GM21529 (cell line): ENCODE measurements around the gene TBX3.

ENCODE experiments used
- ATAC-seq: cut with Tn5 transposase; IDR thresholded peaks from one replicate; pipeline ENCODE4 v1.9.1; 2021; ENCODE audit not compliant: unreplicated experiment

Gene TBX3

DNA sequence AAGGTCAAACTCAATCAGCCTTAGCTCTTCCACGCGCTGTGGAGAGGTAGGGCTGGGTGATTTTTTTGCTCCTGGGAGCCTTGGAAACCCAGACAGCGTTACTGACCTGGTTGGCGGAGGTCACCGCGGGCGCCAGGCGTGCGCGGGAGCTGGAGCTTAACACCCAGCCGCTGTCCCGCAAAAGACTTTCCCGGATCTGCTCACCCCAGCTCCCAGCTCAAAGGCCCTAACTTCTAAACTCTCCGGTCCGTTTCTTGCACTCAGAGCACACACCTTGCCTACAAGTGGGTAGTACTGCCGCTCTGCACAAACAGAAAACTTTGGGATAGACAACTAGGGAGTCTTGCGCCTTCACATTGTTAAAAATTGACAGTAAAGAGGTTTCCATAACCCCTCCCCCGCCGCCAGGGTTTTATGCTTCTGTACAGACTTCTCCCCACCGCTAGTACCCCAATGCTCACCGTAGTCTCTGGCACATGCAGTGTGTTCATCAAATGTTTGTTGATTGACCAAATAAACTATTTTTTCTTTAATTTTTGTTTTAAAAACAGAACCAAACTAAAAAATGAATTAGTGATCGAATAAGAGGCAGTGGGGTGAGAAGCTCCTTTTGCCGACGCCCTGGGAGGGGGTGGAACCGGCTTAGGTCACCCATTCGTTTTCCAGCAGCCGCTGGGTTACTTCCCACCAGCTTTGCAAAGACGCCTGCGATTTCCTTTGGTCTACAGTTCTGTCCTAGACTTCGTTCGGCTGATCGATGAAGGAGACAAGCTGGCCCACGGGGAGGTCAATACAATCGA, 12.7 kb upstream of the TBX3 start:
- ATAC-seq, result no peak

DNA sequence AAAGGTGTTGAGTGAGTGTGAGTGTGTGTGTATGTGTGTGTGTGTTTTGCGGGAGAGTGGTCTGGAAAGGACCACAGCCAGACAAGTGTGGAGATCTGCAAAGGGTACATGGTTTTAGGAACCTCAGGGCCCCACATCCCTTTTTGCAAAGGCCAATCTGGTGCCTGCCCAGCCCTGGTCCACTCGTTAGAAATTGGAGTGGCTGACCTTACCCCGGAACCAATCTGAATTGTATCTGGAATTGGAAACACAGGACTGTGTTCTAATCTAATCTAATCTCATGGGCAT, 11.3 kb upstream of the TBX3 start:
- ATAC-seq, result no peak

DNA sequence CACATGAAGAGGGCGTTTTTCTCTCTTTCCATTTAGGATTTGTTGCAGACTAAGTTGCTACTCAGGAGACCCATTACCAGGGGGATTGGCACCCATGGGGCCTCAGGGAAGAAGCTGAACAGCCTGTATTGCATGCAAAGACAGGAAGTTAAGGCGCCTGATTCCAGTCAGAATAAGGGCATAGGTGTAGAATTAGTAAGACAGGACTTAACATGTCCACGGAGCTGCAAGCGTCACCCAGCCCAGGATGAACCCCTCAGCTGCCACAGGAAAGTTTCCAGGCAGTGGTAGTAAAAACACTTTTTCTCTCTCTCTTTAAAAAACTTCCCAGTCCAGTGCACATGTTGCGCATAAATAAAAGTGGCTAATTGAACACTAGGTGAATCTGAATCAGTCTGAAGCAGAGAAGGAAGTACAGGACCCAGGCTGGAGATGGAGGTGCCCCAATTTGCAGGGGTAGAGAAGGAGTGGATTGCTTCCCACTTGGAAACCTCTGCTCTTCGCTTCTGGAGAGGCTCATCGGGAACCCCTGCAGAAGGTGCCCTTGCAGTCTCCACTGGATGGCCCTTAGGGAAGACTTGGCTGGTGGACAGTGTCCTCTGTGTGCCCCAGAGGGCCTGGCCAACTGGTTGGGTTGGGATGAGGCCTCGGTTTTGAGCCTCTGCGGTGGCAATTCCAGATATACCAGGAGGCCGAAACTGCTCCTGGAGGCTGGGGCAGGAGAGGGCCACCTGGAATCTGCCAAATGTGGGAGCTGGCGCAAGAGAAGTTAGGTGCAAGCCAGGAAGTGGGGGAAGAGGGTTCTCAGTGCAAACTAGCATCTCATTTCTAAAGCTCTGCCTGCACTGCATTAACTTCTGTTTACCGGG, 10.7 kb upstream of the TBX3 start:
- ATAC-seq, result no peak

DNA sequence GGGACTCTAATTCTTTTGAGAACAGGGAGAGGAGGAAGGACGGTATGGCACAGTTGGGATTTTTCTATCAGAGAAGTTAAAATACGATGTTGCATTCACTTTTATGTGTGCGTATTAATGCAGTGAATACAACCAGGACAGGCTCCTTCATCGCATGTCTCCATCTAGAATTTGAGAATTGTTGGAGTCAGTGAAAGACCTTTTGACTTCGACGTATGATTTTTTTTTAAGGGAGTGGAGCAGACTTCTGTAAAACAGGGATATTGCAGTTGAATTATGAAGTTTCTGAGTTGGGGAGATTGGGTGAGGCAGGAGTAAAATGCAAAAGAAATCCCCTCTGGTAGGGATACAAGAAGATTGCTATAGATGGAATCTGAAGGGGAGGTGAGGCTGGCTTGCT, 9.6 kb upstream of the TBX3 start:
- no peak for ATAC-seq

DNA sequence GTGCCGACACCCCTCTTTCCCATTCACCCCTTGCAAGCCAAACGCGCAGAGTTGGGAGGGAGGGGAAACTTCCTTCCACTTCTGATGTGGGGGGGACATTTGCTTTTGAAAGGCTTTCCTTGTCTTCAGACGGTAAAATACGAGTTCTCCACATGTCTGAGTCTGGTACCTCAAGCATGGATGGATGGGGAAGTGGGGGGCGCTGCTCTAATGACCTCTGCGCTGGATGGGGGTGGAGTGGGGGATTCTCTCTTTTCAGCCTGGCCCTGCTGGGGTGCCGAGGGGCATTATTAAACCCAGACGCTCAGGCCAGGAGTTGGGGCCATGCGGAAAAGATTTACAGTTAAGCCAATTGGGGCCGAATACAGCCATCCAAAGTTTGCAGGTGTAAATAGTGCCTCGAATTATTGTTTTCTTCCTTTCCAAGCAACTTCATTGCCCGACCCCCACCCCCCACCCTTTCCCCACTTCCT, 9.1 kb upstream of the TBX3 start:
- no peak for ATAC-seq

DNA sequence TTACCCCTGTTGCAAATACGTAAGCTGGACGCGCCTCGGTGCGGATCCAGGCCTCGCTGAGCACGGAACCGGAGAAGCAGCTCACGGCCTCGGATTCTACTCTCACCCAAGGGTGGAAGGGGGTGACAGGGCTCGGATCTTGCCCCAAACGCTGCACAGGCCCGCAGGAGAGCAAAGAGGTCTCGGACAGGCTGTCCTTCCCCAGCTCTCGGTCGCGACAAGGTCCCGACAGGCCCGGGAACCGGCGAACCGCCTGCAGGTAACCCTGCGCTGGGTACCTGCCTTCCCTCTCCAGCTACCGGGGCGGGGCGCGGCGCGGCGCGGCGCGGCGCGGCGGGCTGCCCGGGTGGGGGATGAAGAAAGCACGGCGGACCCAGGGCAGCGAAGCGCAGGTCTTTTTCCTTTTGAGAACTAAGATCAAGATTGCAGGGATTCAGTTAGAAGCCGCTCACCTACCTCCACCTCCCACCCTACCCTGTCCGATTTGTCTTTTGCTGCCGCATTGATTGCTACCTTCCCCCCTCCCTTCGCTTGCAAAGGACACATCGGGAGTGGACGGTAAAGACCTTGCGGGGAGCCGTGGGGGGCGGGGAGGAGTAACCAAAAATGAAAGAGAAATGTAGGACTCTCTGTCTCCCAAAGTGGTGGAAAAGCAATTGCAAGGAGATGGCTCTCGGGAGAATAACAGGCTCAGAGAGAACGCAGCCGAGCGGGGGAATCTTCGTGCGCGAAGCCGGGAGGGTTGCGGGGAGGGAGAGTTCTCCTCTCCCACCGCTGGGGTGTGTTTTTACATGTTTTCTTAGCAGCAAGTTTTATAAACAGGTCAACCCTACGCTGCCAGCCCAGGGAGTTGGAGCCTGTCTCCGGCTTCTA, 8.4 kb upstream of the TBX3 start:
- ATAC-seq, result no peak

DNA sequence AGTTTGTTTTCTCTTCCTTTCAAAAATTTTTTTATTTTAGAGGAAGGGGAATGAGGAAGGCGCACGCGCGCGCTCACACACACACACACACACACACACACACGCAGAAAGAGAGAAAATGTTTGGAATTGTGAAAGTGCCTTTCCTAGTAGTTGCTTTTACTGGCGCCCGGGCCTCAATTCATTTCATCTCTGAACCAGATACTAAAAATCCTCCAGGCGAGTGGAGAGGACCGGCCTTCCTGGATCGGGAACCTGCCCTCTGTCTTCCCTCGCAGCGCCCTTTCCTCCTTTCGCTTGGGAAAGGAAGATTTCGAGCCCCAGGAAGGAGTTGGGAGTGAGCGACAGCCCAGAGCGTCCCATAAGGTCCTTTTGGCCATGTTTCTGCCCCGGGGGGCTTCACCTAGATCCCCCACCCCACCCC, 7.8 kb upstream of the TBX3 start:
- ATAC-seq, result no peak

DNA sequence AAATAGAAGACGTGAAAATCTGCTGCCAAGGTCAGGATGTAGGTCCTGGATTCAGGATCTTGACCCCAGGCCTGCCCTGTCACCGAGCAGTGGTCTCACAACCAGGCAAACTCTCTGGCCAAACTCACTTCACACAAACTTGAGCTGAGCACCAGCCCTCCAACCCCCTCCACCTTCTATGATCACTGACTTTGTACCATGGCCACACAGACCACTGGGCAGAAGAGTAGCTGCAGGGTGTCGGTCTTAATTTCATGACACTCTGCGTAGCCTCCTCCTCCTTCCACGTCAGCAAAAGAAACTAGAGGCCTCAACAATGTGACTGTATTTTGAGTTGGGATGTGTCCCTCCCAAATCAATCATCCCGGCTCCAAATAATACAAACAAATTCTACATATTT, 7.2 kb upstream of the TBX3 start:
- ATAC-seq, result no peak

DNA sequence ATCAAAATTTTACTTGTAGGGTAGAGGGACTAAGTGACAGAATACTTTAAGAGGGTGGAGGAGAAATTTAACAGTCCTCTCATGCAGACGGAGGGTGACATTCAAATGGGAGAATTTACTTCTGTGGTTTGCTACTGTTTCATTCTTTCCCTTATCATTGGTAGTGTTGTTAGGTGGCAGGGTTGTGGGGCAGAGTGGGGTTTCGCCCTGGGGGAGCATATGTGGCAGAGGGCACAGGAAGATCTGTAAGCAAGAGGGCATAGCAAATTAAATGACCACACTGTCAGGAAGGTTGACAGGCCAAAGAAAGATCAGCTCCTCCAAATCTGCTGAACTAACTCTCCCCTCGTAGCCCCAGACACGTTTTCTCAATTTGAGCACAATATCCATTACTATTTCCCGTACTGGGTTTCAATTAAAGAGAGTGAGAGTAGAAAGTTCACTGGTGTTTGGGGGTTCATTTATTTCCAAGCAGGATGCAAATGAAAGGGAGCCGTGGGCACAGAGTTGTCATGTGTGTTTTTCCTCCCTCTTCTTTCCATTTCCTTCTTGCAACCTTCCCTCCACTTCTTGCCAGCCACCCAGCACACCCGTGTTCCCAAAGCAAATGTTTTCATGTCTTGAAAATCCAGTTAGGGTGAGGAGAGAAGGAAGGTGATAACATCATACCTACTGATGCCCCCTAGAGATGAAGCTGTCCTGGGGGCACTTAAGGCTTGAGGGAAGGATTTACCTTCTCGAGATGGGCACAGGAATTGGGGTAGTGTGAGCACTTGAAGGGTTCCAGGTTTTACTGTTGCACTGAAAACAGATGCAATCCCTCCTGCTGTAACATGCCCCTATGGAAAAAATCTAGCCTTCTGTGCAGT, 6.5 kb upstream of the TBX3 start:
- ATAC-seq, result no peak

DNA sequence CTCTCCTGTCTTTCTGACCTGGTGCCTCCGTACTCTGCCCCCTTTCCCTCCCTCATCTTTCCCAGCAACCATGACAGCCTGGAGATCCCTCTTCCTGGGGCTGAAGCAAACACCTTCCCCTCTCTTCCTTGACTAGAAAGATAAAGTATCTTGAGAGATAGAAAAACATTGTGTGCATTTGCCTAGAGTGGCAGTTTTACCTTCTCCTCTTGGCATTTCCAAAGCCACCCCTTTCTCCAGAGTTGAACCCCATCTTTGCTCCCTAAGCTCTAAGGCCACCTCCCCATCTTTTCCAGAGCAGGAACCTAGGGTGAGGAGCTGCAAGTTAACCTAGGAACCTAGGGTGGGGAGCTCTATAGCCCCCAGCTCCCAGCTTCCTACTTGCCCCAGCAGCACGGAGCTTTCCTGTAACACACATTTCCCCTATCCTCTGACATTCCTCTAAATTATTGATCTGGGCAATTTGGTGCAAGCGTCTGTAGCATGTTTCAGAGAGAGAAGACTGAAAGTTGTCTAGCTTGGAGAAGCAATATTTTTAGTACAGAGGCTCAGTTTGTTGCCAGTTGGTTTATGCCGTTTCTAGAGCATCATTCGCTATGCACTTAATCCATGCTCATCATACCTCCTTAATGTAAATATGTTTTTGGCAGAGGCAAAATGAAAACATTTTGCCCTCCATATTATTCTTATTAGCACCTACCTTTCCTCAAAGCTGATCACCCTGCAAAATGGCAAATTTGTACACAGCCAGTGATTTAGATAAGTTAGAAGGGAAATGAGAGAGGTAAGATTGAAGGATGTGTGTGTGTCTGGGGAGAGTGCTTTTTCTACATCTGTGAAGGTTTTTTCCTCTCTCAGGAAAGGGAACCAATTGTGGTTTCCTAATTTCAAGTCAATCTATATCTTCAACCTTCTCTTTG, 5.4 kb upstream of the TBX3 start:
- no peak for ATAC-seq

DNA sequence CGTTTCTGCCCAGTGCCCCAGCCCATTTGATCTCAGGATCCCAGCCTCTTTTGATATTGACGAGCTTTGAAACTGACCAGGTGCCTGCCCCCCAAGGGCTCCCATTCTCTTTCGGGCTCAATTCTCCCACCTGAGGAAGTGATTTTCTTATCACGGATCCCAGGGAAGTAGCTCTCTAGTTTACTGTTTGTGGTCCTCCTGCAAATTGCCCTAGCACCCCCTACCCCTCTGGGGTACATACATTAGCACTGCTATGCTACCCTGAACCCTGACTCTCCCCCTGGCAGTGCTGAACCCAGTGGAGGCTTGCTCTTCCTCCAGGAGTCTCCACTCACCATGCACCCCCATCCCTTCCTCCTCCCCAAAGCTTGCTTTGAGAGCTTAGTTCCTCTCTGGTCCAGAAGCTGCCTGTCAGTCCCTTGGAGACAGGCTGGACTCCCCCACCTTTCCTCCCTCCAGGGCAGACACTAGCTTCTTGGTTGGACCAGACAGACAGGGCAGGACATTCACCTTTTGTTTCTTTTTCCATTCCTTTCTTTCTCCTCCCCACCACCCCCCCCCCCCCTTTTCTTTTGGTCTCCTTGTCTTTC, 4.4 kb upstream of the TBX3 start:
- ATAC-seq, result no peak

DNA sequence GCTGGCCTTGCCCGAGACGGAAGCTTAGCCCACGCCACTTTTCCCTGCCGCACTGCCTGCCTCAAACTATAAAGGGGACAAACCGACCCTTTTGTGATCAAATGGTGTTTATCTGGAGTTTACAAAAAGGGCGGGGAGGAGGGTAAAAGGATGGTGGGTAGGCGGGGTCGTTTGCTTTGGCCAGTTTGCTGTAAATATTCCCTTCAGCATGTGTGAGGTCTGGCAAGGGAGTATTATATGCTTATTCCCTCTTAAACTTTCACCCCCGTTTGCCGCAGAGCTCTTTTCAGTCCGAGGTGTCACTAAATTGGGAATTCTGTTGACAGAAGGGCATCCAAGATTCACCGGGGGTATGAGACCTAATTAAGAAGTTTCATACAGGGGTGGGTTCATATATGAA, 3.8 kb upstream of the TBX3 start:
- ATAC-seq, result no peak

DNA sequence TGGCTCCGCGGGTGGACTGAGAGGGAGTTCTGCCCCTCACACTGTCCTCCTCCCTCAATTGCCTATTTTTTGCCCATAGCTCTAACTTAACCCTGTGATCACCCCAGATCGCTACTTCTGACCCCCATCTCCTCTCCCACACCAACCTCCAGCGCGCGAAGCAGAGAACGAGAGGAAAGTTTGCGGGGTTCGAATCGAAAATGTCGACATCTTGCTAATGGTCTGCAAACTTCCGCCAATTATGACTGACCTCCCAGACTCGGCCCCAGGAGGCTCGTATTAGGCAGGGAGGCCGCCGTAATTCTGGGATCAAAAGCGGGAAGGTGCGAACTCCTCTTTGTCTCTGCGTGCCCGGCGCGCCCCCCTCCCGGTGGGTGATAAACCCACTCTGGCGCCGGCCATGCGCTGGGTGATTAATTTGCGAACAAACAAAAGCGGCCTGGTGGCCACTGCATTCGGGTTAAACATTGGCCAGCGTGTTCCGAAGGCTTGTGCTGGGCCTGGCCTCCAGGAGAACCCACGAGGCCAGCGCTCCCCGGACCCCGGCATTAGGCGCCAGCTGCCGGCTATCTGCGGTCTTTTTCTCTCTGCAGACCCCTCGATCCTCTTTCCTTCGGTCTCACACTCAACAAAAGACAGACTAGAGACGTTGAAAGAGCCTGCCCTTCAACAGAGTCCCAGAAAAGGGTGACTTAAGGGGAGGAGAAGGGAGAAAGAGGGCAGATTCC, 3.0 kb upstream of the TBX3 start:
- no peak for ATAC-seq

DNA sequence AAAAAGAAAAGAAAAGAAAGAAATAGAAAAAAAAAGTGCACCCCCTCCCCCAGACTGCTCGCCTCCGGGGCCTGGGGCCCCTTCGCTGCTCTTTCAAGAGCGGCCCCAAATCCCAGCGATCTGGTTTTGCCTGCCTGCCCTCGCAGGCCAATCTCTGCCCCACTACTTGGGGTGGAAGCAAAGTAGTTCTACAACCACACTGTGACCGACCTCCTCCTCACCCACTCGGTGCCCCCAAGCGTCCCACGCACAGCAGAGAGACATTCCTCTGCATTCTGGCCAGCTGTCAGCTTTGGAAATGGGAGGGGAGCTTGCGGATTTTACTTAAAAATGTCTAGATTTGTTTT, 2.4 kb upstream of the TBX3 start:
- no peak for ATAC-seq

DNA sequence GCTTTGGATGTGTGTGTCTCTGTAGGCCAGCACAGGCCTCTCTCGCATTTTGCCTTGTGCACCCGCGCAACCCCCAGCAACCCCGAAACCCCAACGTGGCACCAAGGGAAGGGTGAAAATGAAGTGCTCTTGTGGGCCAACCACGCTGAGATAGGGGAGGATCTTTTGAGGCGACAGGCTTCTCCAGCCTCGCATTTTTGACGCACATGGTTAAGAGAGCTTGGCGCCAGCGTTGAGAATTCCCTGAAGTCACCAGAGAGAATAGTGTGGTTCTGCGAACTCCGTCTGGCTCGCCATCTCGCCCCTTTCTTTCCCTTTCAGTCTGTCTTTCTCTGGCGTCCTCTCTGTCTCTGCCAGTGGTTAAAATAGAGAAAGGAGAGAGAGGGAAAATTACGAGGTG, 1.9 kb upstream of the TBX3 start:
- no peak for ATAC-seq

DNA sequence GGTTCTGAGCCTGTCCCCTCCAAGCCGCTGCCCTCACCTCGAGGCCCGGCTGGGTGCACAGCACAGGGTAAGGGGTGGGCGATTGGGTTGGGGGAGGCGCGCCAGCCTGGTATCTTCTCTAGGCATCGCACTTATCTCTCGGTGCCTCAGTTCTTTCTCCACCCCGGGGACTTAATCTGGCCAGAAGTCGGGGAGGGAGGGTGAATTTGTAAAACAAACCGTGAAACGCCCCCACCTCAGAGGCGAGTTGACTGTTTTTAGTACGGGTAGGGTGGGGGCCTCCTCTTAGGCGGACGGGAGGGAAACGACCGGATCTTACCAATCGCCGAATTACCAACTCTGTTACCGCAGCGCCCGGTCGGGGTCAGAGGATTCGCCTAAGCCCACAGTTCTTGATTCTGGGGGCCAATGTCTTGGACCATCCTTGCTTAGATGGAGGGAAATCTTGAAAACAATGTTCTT, 1.4 kb upstream of the TBX3 start:
- no peak for ATAC-seq

DNA sequence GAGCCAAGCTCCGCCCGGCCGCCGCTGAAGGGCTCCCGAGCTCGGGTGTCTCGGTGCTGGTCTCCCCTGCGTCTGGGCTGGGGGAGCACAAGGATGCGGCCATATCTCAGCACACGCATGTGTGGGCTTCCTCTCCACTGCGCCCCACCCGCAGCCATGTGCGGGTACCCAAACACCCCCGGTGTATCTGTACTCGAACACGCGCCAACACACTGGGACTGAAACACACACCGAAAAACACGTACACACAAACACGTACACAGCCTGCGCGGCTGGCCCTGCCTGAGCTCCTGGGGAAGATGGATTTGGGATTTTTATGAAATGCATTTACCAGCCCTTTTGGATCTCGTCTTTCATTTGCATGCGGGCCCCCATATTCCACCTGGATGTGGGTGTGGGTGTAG, 897 bp upstream of the TBX3 start:
- ATAC-seq, result no peak

DNA sequence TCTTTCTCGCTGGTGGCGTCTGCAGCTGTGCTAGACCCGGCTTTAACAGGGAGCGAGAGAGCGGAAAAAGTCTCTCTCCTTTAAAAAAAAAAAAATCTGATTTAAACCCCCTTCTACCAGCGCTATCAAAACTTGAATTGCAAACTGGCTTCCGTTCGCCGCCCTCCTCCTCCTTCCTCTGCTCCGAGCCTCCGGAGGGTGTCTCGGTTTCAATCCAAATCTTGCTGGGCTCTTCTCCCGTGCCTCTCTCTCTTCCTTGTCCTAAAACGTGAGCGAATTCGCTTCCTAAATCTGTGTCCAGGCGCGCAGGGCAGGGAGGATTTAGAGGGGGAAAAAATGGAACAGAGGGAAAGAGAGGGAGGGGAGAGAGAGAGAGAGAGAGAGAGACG, 272 bp downstream of the TBX3 start:
- ATAC-seq, result no peak
